H1 (cell line): ENCODE results near the gene KRABD2.

Source experiments
- CTCF ChIA-PET: fragments of 300-600 bp; sonication (Branson Sonifier 250); formaldehyde crosslinking; loops from one replicate; lab custom pipeline; 2021; ENCODE audit not compliant: partially characterized antibody; lab: Charles Lee
- POLR2A ChIA-PET: fragments of 300-600 bp; sonication (Branson Sonifier 250); formaldehyde crosslinking; loops from one replicate; lab custom pipeline; 2021; ENCODE audit warnings: inconsistent platforms; ENCODE audit not compliant: partially characterized antibody; lab: Charles Lee
- DNase-seq, 2 experiments: peaks; one replicate each; pipeline versions ENCODE4 v3.0.0 to v3.0.0-alpha.2; 2010 to 2022; ENCODE audit warnings: low spot score in 2 of 2, low read depth in 1 of 2, mixed read lengths in 1 of 2
- FAIRE-seq: peaks from 2 replicates; lab custom pipeline; 2011; peaks lifted over from hg19 to GRCh38; lab: Jason Lieb, UNC
- H2AFZ ChIP-seq: 2 replicates; pipeline ENCODE4 v1.8.1; 2012; ENCODE audit warnings: low read length, inconsistent platforms
- H2AK5ac ChIP-seq: 2 replicates; pipeline ENCODE4 v1.6.1; 2013; ENCODE audit warnings: low read depth, low read length
- H2BK120ac ChIP-seq: replicated peaks from 2 replicates; pipeline ENCODE3; 2013; ENCODE audit warnings: low read depth, low read length, inconsistent platforms
- H2BK12ac ChIP-seq: 2 replicates; pipeline ENCODE4 v1.6.1; 2013; ENCODE audit warnings: low read depth, low read length
- H2BK15ac ChIP-seq: 2 replicates; pipeline ENCODE4 v1.6.1; 2013; ENCODE audit warnings: low read length
- H2BK20ac ChIP-seq: 2 replicates; pipeline ENCODE4 v1.6.1; 2013; ENCODE audit warnings: low read length
- H2BK5ac ChIP-seq: 2 replicates; pipeline ENCODE4 v1.6.1; 2013; ENCODE audit warnings: low read depth, low read length
- H3K14ac ChIP-seq: 2 replicates; pipeline ENCODE4 v1.6.1; 2013; ENCODE audit warnings: inconsistent platforms; ENCODE audit not compliant: insufficient read length
- H3K18ac ChIP-seq: 2 replicates; pipeline ENCODE4 v1.6.1; 2013; ENCODE audit warnings: low read length; ENCODE audit errors: extremely low read depth
- H3K23ac ChIP-seq: 2 replicates; pipeline ENCODE4 v1.6.1; 2013; ENCODE audit warnings: inconsistent platforms; ENCODE audit not compliant: insufficient read length
- H3K23me2 ChIP-seq: 2 replicates; pipeline ENCODE4 v1.6.1; 2013; ENCODE audit warnings: low read depth, low read length
- H3K27ac ChIP-seq: 2 replicates; pipeline ENCODE4 v1.6.1; 2011; ENCODE audit warnings: low read depth, low read length, inconsistent platforms
- H3K27me3 ChIP-seq, 4 experiments: replicated peaks in 1 of 4; 1 replicate in 1 of 4; 2 replicates in 3 of 4; pipeline versions ENCODE4 v1.6.1 to v1.8.1; 2011 to 2013; ENCODE audit warnings: low read length in 3 of 4, mild to moderate bottlenecking in 3 of 4, inconsistent platforms in 2 of 4, mixed read lengths in 2 of 4, moderate library complexity in 1 of 4; ENCODE audit not compliant: control insufficient read depth in 3 of 4, insufficient read depth in 3 of 4; ENCODE audit errors: extremely low read depth in 1 of 4
- H3K36me3 ChIP-seq, 4 experiments: 2 replicates each; pipeline versions ENCODE4 v1.6.1 to v1.8.1; 2011 to 2013; ENCODE audit warnings: mild to moderate bottlenecking in 4 of 4, low read length in 3 of 4, moderate library complexity in 2 of 4, control low read depth in 1 of 4, inconsistent platforms in 1 of 4; ENCODE audit not compliant: insufficient read depth in 4 of 4, control insufficient read depth in 2 of 4
- H3K4ac ChIP-seq: replicated peaks from 2 replicates; pipeline ENCODE3; 2013; ENCODE audit warnings: low read length, low read depth, mixed read lengths, inconsistent platforms; ENCODE audit not compliant: insufficient read length
- H3K4me1 ChIP-seq, 4 experiments: replicated peaks in 1 of 4; 1 replicate in 1 of 4; 2 replicates in 3 of 4; pipeline versions ENCODE4 v1.6.1 to v1.8.1; 2011 to 2013; ENCODE audit warnings: low read length in 3 of 4, inconsistent platforms in 2 of 4, mixed read lengths in 1 of 4; ENCODE audit not compliant: insufficient read depth in 4 of 4, control insufficient read depth in 3 of 4
- H3K4me2 ChIP-seq, 2 experiments: 2 replicates each; pipeline versions ENCODE4 v1.6.1 to v1.8.1; 2011 to 2013; ENCODE audit warnings: low read depth in 2 of 2, low read length in 2 of 2, control low read depth in 1 of 2, inconsistent platforms in 1 of 2, mild to moderate bottlenecking in 1 of 2; ENCODE audit not compliant: insufficient read depth in 1 of 2
- H3K4me3 ChIP-seq, 4 experiments: fragments of 200-600, 300-600 bp in 1 of 4; sonication (generic), shearing (Covaris generic), sonication (Bioruptor Twin) in 1 of 4; 2 replicates each; pipeline versions ENCODE4 v1.5.1 to v1.8.1; 2011 to 2016; ENCODE audit warnings: low read length in 4 of 4, low read depth in 3 of 4, control low read depth in 2 of 4, inconsistent platforms in 2 of 4, mild to moderate bottlenecking in 2 of 4, mixed read lengths in 1 of 4, moderate library complexity in 1 of 4; ENCODE audit not compliant: insufficient read depth in 2 of 4; ENCODE audit errors: extremely low read depth in 1 of 4
- H3K56ac ChIP-seq: replicated peaks from 2 replicates; pipeline ENCODE3; 2013; ENCODE audit warnings: low read depth, mild to moderate bottlenecking, mixed read lengths, low read length, inconsistent platforms; ENCODE audit not compliant: insufficient read length
- H3K79me1 ChIP-seq: 2 replicates; pipeline ENCODE4 v1.6.1; 2013; ENCODE audit warnings: low read depth, low read length, control low read depth
- H3K79me2 ChIP-seq, 2 experiments: 2 replicates each; pipeline versions ENCODE4 v1.6.1 to v1.8.1; 2012 to 2013; ENCODE audit warnings: low read length in 2 of 2, mild to moderate bottlenecking in 2 of 2, inconsistent platforms in 1 of 2; ENCODE audit not compliant: insufficient read depth in 2 of 2, control insufficient read depth in 1 of 2
- H3K9ac ChIP-seq, 4 experiments: replicated peaks in 1 of 4; 1 replicate in 1 of 4; 2 replicates in 3 of 4; pipeline versions ENCODE4 v1.6.1 to v1.8.1; 2011 to 2013; ENCODE audit warnings: low read depth in 3 of 4, low read length in 3 of 4, control low read depth in 2 of 4, mild to moderate bottlenecking in 2 of 4, moderate library complexity in 2 of 4, inconsistent platforms in 1 of 4; ENCODE audit errors: extremely low read depth in 1 of 4
- H3K9me3 ChIP-seq, 2 experiments: 2 replicates each; pipeline versions ENCODE4 v1.6.1 to v1.8.1; 2012 to 2013; ENCODE audit warnings: mild to moderate bottlenecking in 2 of 2, moderate library complexity in 2 of 2, control low read depth in 1 of 2, inconsistent platforms in 1 of 2, low read depth in 1 of 2, low read length in 1 of 2, mixed read lengths in 1 of 2; ENCODE audit not compliant: insufficient read depth in 2 of 2
- H4K20me1 ChIP-seq, 2 experiments: replicated peaks in 1 of 2; 2 replicates each; pipeline versions ENCODE3 to v1.8.1; 2011 to 2013; ENCODE audit warnings: inconsistent platforms in 2 of 2, low read length in 2 of 2, mild to moderate bottlenecking in 1 of 2; ENCODE audit not compliant: insufficient read depth in 2 of 2, control insufficient read depth in 1 of 2
- H4K5ac ChIP-seq: 2 replicates; pipeline ENCODE4 v1.6.1; 2013; ENCODE audit warnings: low read length, low read depth, mixed read lengths, inconsistent platforms; ENCODE audit not compliant: insufficient read length
- H4K8ac ChIP-seq: 2 replicates; pipeline ENCODE4 v1.8.0; 2013; ENCODE audit warnings: mild to moderate bottlenecking, moderate library complexity, low read length, inconsistent platforms; ENCODE audit not compliant: insufficient read depth; ENCODE audit errors: extremely low read depth
- H4K91ac ChIP-seq: replicated peaks from 2 replicates; pipeline ENCODE3; 2013; ENCODE audit warnings: low read length, mixed read lengths, inconsistent platforms; ENCODE audit not compliant: insufficient read length
- BACH1 ChIP-seq: IDR thresholded peaks from 2 replicates; pipeline ENCODE4 v1.6.1; 2012; ENCODE audit warnings: low read length, improper control_type of control experiment
- MAFK ChIP-seq: IDR thresholded peaks from 2 replicates; pipeline ENCODE4 v1.6.1; 2012; ENCODE audit warnings: low read depth, mild to moderate bottlenecking, improper control_type of control experiment, low read length
- POLR2A ChIP-seq, 2 experiments: IDR thresholded peaks; 1 replicate in 1 of 2; 2 replicates in 1 of 2; pipeline ENCODE4 v1.6.1; 2011; ENCODE audit warnings: low read depth in 2 of 2, low read length in 2 of 2, mild to moderate bottlenecking in 2 of 2; ENCODE audit errors: control extremely low read depth in 1 of 2
- WGBS, 2 experiments: shearing (Covaris generic) in 1 of 2; methylation state at CpG; one replicate each; pipeline versions ENCODE4 v1.1.6 to v1.1.7; 2013 to 2015; ENCODE audit warnings: low lambda C conversion rate in 2 of 2, mixed read lengths in 2 of 2, inconsistent platforms in 1 of 2, low coverage in 1 of 2, missing lambda C conversion rate in 1 of 2; ENCODE audit not compliant: insufficient replicate concordance in 2 of 2, insufficient coverage in 1 of 2, insufficient read length in 1 of 2; ENCODE audit errors: extremely low coverage in 1 of 2, missing lambda C conversion rate in 1 of 2; 5-methylcytosine and 5-hydroxymethylcytosine counted together
- TF ChIP-seq, protein P1 (sequence below): IDR thresholded peaks from 2 replicates; pipeline ENCODE4 v1.6.1; 2012; ENCODE audit warnings: inconsistent platforms

Gene KRABD2

DNA sequence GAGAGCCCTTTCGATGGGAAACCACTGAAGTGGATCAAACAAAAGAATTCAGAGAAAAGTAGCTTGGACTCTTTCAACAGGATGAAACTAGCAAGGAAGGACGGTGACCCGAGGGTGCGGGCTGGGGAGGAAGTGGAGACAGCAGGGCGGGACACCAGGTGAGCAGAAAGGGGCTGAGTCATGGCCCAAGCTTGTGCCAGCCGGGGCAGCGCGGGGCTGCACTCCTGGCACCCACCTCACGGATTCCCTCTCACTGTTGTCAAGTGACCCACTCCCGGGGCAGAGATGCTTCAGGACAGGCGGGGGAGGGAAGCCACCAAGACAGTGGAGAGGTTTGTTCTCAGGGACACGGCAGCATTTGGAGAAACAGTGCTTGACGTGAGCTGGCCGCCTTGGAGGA lies 31.9 kb upstream of the KRABD2 start:
- peak overlapping the region; percentile 24; the same call in 1 of the 2 replicates for H2BK5ac ChIP-seq
- H3K14ac ChIP-seq: peak overlapping the region; percentile 10
- H3K4me2 ChIP-seq: no peak overlapping the region
- peak overlapping the region; percentile 48 for H3K18ac ChIP-seq
- H3K56ac ChIP-seq: peak overlapping the region; percentile 10
- no peaks in the 10 kb centered on the region for H3K36me3 ChIP-seq
- no peak overlapping the region for H3K9ac ChIP-seq
- FAIRE-seq: no peak
- no peak overlapping the region for H4K8ac ChIP-seq
- H2AK5ac ChIP-seq: no peak overlapping the region
- WGBS, 2 experiments: 80% methylated on average over 14 of the region's 14 CpGs; no CpG with 5 or more reads in 1 of the 2 experiments
- peak overlapping the region; percentile 72; the same call in 1 of the 2 replicates for H2BK12ac ChIP-seq
- no peaks in the 10 kb centered on the region for H3K27me3 ChIP-seq
- peak overlapping the region; percentile 85; the same call in 1 of the 2 replicates for H2AFZ ChIP-seq
- TF ChIP-seq, protein P1, sequence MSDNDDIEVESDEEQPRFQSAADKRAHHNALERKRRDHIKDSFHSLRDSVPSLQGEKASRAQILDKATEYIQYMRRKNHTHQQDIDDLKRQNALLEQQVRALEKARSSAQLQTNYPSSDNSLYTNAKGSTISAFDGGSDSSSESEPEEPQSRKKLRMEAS: 0 out of 2 replicates have a peak, but pooled peaks have one; percentile 20
- TF ChIP-seq POLR2A (IDR thresholded peaks at IDR 0.05; ENCODE audit: control extremely low read depth in 1 of 2, low read depth in 2 of 2, low read length in 2 of 2): no peak
- TF ChIP-seq MAFK: peak; percentile 50; the same call in 1 of the 2 replicates
- TF ChIP-seq BACH1: peak; percentile 72
- no peak overlapping the region for H3K4me3 ChIP-seq
- no peak overlapping the region for H3K4ac ChIP-seq
- H2BK20ac ChIP-seq: peak overlapping the region; percentile 72; the same call in 1 of the 2 replicates
- peak overlapping the region; percentile 85 for H4K91ac ChIP-seq
- no peaks in the 10 kb centered on the region for H3K79me2 ChIP-seq
- no peaks in the 10 kb centered on the region for H3K9me3 ChIP-seq
- H3K27ac ChIP-seq: no peak overlapping the region
- no peaks in the 10 kb centered on the region for H3K23me2 ChIP-seq
- H3K23ac ChIP-seq: no peak overlapping the region
- no peaks in the 10 kb centered on the region for H3K79me1 ChIP-seq
- H4K5ac ChIP-seq: no peak overlapping the region
- CTCF ChIA-PET: interaction anchor here (0.6 to 3.5 kb wide), 7 partner anchors 11 to 1146 kb away, joined by 3 to 21 read pairs (median 3); no protein-coding TSS in a partner anchor
- POLR2A ChIA-PET: interaction anchor here (0.6 to 2.8 kb wide), 5 partner anchors 18 to 30 kb away, joined by 3 to 21 read pairs (median 3); partner anchors contain the start of gene RPL26
- H2BK120ac ChIP-seq: no peak overlapping the region
- no peaks in the 10 kb centered on the region for H4K20me1 ChIP-seq
- DNase-seq: no peak
- no peak overlapping the region for H2BK15ac ChIP-seq
- H3K4me1 ChIP-seq: peaks cover 0 to 10% (median 4%) of the 10 kb centered on the region in 4 experiments; a peak in 6 of 7 replicates
